ENCODE measurements around the gene COPS4.

- TF ChIP-seq CTCF (IDR thresholded peaks at IDR 0.05) (no peak), POLR2A (IDR thresholded peaks at IDR 0.05) (no peak)
These were observed 77.9 kb downstream of the COPS4 start for GRCh38 chr4:83112678-83113428.
